DND-41 (cell line): ENCODE data around the gene FOXK1.
A peak's percentile ranks its signal among the peaks of the same experiment; 100 is the strongest.

ENCODE experiments used
- ATAC-seq: fragments of 200-7000 bp; cut with Tn5 transposase; 3 replicates; pipeline ENCODE4 v1.9.1; 2021; ENCODE audit warnings: low read depth; ENCODE audit not compliant: insufficient read depth
- DNase-seq: peaks from one replicate; pipeline ENCODE4 v3.0.0-alpha.2; 2020
- H2AFZ ChIP-seq: 2 replicates; pipeline ENCODE4 v1.6.0; 2012; ENCODE audit warnings: low read depth, low read length
- H3K27ac ChIP-seq: 2 replicates; pipeline ENCODE4 v1.5.1; 2012; ENCODE audit warnings: low read length, inconsistent platforms
- H3K27me3 ChIP-seq: fragments of 200-600 bp; sonication (generic); 2 replicates; pipeline ENCODE4 v1.6.0; 2012; ENCODE audit warnings: low read length, mild to moderate bottlenecking, inconsistent platforms; ENCODE audit not compliant: insufficient read depth, poor library complexity
- H3K36me3 ChIP-seq: 2 replicates; pipeline ENCODE4 v1.5.1; 2012; ENCODE audit warnings: low read length, inconsistent platforms; ENCODE audit not compliant: insufficient read depth
- H3K4me1 ChIP-seq: 2 replicates; pipeline ENCODE4 v1.5.1; 2012; ENCODE audit warnings: mild to moderate bottlenecking, low read length; ENCODE audit not compliant: insufficient read depth
- H3K4me2 ChIP-seq: 2 replicates; pipeline ENCODE4 v1.6.0; 2012; ENCODE audit warnings: mild to moderate bottlenecking, moderate library complexity, low read length, inconsistent platforms; ENCODE audit not compliant: insufficient read depth
- H3K4me3 ChIP-seq, 2 experiments: fragments of 200-600 bp in 1 of 2; shearing (Covaris generic) in 1 of 2; 2 replicates each; pipeline ENCODE4 v1.5.1; 2012 to 2016; ENCODE audit warnings: inconsistent platforms in 2 of 2, low read length in 2 of 2, mild to moderate bottlenecking in 2 of 2, low read depth in 1 of 2, moderate library complexity in 1 of 2
- H3K79me2 ChIP-seq: 2 replicates; pipeline ENCODE4 v1.6.0; 2012; ENCODE audit warnings: low read length, inconsistent platforms; ENCODE audit not compliant: insufficient read depth
- H3K9ac ChIP-seq: 2 replicates; pipeline ENCODE4 v1.6.0; 2012; ENCODE audit warnings: low read depth, mild to moderate bottlenecking, inconsistent platforms, low read length, moderate library complexity
- H3K9me3 ChIP-seq: 2 replicates; pipeline ENCODE4 v1.5.1; 2012; ENCODE audit warnings: low read length, moderate library complexity, mild to moderate bottlenecking, inconsistent platforms; ENCODE audit not compliant: insufficient read depth, severe bottlenecking
- H4K20me1 ChIP-seq: 2 replicates; pipeline ENCODE4 v1.6.0; 2012; ENCODE audit warnings: low read length; ENCODE audit not compliant: insufficient read depth
- EZH2 ChIP-seq: IDR thresholded peaks from 3 replicates; pipeline ENCODE4 v1.6.1; 2012; ENCODE audit warnings: borderline replicate concordance, low read depth, mild to moderate bottlenecking, moderate library complexity, low read length, inconsistent platforms; ENCODE audit not compliant: severe bottlenecking
- TF ChIP-seq, protein P1 (sequence below): IDR thresholded peaks from 2 replicates; pipeline ENCODE4 v1.5.1; 2012; ENCODE audit warnings: borderline replicate concordance, low read length, moderate library complexity, mild to moderate bottlenecking; ENCODE audit not compliant: poor library complexity, severe bottlenecking; ENCODE audit errors: extremely low read depth

FOXK1 gene

GRCh38 chr7:4681886-4682620 lies at the start of gene FOXK1:
TSS of gene FOXK1 (plus strand) at chr7:4682295. CDS start at chr7:4682309, 14 bp downstream.
- Histone ChIP-seq H3K4me1 (peaks cover 35% of the 10 kb centered on the region), H2AFZ (peak within 1 kb of the TSS; percentile 98), H3K9me3 (no peaks in the 10 kb centered on the region), H3K4me3 (peak within 1 kb of the TSS; percentile 75 to 99), H3K36me3 (peaks cover 26% of the 10 kb centered on the region), H4K20me1 (peaks cover 34% of the 10 kb centered on the region), H3K27me3 (no peaks in the 10 kb centered on the region), H3K4me2 (peak within 1 kb of the TSS; percentile 99), H3K27ac (peak within 1 kb of the TSS; percentile 82), H3K9ac (peak within 1 kb of the TSS; percentile 95), H3K79me2 (peaks cover 52% of the 10 kb centered on the region)
- ATAC-seq = peak; percentile 93
- peak; percentile 82 for DNase-seq
- no peak for TF ChIP-seq EZH2
- TF ChIP-seq, protein P1, sequence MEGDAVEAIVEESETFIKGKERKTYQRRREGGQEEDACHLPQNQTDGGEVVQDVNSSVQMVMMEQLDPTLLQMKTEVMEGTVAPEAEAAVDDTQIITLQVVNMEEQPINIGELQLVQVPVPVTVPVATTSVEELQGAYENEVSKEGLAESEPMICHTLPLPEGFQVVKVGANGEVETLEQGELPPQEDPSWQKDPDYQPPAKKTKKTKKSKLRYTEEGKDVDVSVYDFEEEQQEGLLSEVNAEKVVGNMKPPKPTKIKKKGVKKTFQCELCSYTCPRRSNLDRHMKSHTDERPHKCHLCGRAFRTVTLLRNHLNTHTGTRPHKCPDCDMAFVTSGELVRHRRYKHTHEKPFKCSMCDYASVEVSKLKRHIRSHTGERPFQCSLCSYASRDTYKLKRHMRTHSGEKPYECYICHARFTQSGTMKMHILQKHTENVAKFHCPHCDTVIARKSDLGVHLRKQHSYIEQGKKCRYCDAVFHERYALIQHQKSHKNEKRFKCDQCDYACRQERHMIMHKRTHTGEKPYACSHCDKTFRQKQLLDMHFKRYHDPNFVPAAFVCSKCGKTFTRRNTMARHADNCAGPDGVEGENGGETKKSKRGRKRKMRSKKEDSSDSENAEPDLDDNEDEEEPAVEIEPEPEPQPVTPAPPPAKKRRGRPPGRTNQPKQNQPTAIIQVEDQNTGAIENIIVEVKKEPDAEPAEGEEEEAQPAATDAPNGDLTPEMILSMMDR = no peak

- no peak overlapping the region for H3K4me2 ChIP-seq
Measured at GRCh38 chr7:4633012-4633411, 49.1 kb upstream of the FOXK1 start.

DNA sequence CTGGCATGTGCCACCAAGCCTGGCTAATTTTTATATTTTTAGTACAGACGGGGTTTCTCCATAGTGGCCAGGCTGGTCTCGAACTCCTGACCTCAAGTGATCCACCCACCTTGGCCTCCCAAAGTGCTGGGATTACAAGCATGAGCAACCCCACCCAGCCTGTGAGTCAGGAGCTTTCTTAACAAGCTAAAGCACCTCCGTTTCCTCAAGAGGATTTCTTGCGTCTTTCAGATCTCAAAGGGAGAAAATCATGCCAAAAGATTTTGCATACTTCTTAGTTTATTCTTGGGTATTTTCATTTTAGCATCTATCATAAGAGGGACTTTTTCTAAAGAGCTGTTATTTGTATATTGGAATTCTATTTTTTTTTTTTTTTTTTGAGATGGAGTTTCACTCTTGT lies 47.9 kb upstream of the FOXK1 start:
- H4K20me1 ChIP-seq = no peaks in the 10 kb centered on the region
- H3K79me2 ChIP-seq = no peaks in the 10 kb centered on the region
- no peak overlapping the region for H3K4me3 ChIP-seq
- H3K36me3 ChIP-seq = no peaks in the 10 kb centered on the region
- no peaks in the 10 kb centered on the region for H3K4me1 ChIP-seq
- H3K9me3 ChIP-seq = no peaks in the 10 kb centered on the region
- ATAC-seq (no peak), DNase-seq (no peak)
- no peak overlapping the region for H2AFZ ChIP-seq
- H3K4me2 ChIP-seq = no peak overlapping the region
- peaks cover 4% of the 10 kb centered on the region for H3K27me3 ChIP-seq
- no peak overlapping the region for H3K9ac ChIP-seq
- H3K27ac ChIP-seq = no peak overlapping the region
- TF ChIP-seq, protein P1 = no peak
- no peak for TF ChIP-seq EZH2

More at GRCh38 chr7:4633012-4633411, 49.1 kb upstream of the FOXK1 start:
- H3K4me3 ChIP-seq = no peak overlapping the region
- H3K4me1 ChIP-seq = no peaks in the 10 kb centered on the region
- H3K27ac ChIP-seq = no peak overlapping the region
- no peak overlapping the region for H3K9ac ChIP-seq
- TF ChIP-seq, protein P1 = no peak
- no peak for TF ChIP-seq EZH2
- DNase-seq = no peak
- H2AFZ ChIP-seq = no peak overlapping the region
- no peak for ATAC-seq
- no peaks in the 10 kb centered on the region for H3K36me3 ChIP-seq
- H3K79me2 ChIP-seq = no peaks in the 10 kb centered on the region
- H4K20me1 ChIP-seq = no peaks in the 10 kb centered on the region
- peaks cover 4% of the 10 kb centered on the region for H3K27me3 ChIP-seq
- H3K9me3 ChIP-seq = no peaks in the 10 kb centered on the region
